Measurements from ENCODE around the gene ESYT2.

GRCh38 chr7:158732494-158733219 is 96.7 kb downstream of the ESYT2 start:
- TF ChIP-seq CTCF (IDR thresholded peaks at IDR 0.05; ENCODE audit: insufficient read depth, low read depth, low read length) = no peak
- no peak for TF ChIP-seq EZH2 (IDR thresholded peaks at IDR 0.05; ENCODE audit: insufficient read depth, low read length)

All from astrocyte (in vitro differentiated cells and primary cell).